HG03439 (cell line): ENCODE data around the gene MUC6.

Experiments
- ATAC-seq: cut with Tn5 transposase; IDR thresholded peaks from one replicate; pipeline ENCODE4 v1.9.1; 2021; ENCODE audit warnings: mild to moderate bottlenecking, moderate library complexity; ENCODE audit not compliant: unreplicated experiment

Gene MUC6

GRCh38 chr11:1051356-1052132 is 15.0 kb upstream of the MUC6 start:
- ATAC-seq = no peak

GRCh38 chr11:1050581-1051355 is 14.2 kb upstream of the MUC6 start:
- peak; percentile 66 for ATAC-seq

- no peak for ATAC-seq
Measured at GRCh38 chr11:1049911-1050580, 13.5 kb upstream of the MUC6 start.

- ATAC-seq = no peak
Measured at GRCh38 chr11:1049431-1049891, 12.9 kb upstream of the MUC6 start.

- no peak for ATAC-seq
Measured at GRCh38 chr11:1049071-1049405, 12.5 kb upstream of the MUC6 start.

GRCh38 chr11:1048375-1049070 is 12.0 kb upstream of the MUC6 start:
- no peak for ATAC-seq

GRCh38 chr11:1047595-1048156 is 11.2 kb upstream of the MUC6 start:
- no peak for ATAC-seq

- ATAC-seq = no peak
Measured at GRCh38 chr11:1044160-1044559, 7.6 kb upstream of the MUC6 start.

- no peak for ATAC-seq
Measured at GRCh38 chr11:1043563-1044096, 7.1 kb upstream of the MUC6 start.

- ATAC-seq = no peak
Measured at GRCh38 chr11:1042626-1043562, 6.4 kb upstream of the MUC6 start.

- ATAC-seq = no peak
Measured at GRCh38 chr11:1041936-1042608, 5.6 kb upstream of the MUC6 start.

GRCh38 chr11:1041471-1041870 is 5.0 kb upstream of the MUC6 start:
- ATAC-seq = no peak

- ATAC-seq = no peak
Measured at GRCh38 chr11:1041149-1041467, 4.6 kb upstream of the MUC6 start.

GRCh38 chr11:1040428-1041148 is 4.1 kb upstream of the MUC6 start:
- no peak for ATAC-seq

- no peak for ATAC-seq
Measured at GRCh38 chr11:1039481-1040427, 3.2 kb upstream of the MUC6 start.

GRCh38 chr11:1038921-1039320 is 2.4 kb upstream of the MUC6 start:
- ATAC-seq = no peak

GRCh38 chr11:1038361-1038760 is 1.8 kb upstream of the MUC6 start:
- no peak for ATAC-seq
